Stimulated activated CD8-positive, alpha-beta memory T cell treated with anti-CD3 and anti-CD28 coated beads, Interleukin-15, amount 100 ng/mL, for 48 hours (primary cell): ENCODE measurements around the gene SDCBP2.
A peak's percentile ranks its signal among the peaks of the same experiment; 100 is the strongest.

Experiments
- DNase-seq, 2 donors: peaks; one replicate each; pipeline ENCODE4 v3.0.0-alpha.2; 2020; ENCODE audit warnings: low read depth in 2 of 2

Gene SDCBP2

GRCh38 chr20:1331101-1331500 is 2.2 kb upstream of the SDCBP2 start:
- DNase-seq: no peak

GRCh38 chr20:1330075-1330830 is 1.3 kb upstream of the SDCBP2 start:
- no peak for DNase-seq

DNA sequence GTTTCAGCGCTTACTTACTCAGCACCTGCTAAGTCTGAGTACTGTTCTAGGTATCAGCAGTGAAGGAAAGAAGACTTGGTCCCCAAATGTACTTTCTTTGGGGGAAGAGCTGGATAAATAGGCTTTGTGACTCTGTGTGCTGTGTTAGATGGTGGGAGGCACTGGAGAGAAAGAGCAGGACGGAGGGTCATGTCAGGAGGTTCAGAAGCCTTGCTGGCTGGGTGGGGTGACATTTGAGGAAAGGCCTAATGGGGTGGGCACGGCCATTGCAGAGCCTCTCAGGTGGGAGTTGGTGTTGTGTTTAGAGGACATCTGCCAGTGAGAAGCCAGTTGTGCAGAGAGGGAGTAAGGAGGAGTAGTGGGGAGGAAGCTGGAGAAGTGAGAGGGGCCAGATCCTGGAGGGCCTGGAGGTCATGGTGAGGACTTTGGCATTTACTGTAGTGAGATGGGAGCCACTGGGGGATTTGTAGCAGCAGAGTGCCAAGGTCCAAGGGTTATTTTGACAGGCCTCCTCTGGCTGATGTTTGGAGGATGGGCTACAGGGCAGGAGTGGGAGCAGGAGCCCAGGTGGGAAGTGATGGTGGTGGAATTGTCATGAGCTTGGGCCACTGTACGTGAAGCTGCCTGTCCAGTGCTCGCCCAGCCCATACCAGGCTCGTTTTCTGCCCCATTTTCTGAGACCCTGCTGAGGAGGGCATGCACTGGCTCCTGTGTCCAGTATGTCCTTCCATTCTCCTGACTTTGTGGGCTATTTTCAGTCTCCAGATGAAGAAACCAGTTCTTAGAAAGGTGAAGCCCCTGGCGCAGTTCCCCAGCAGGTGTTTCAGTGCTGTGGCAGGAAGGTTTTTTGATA is 886 bp downstream of the SDCBP2 start:
- no peak for DNase-seq

DNA sequence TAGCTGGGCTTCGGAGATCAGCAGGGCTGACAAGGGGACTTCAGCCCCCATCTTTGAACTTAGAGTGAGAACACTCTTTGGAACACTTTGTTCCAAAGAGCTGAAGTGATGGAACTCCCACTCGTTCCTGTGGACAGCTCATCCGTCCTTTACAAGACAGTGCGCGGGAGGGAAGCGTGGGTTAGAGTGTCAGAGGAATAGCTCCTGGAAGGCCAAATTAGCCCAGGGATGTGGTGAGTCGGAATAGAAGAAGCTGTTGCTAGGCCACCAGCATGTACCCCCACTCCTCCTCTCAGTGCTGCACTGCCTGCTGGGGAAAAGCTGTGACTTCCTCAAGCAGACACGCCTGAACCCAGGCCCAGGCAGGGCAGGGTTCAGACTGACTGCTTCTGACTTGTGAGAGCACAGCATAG is 1.7 kb downstream of the SDCBP2 start:
- DNase-seq: no peak

- DNase-seq: no peak
Measured at GRCh38 chr20:1326031-1326930, 2.7 kb downstream of the SDCBP2 start.

DNA sequence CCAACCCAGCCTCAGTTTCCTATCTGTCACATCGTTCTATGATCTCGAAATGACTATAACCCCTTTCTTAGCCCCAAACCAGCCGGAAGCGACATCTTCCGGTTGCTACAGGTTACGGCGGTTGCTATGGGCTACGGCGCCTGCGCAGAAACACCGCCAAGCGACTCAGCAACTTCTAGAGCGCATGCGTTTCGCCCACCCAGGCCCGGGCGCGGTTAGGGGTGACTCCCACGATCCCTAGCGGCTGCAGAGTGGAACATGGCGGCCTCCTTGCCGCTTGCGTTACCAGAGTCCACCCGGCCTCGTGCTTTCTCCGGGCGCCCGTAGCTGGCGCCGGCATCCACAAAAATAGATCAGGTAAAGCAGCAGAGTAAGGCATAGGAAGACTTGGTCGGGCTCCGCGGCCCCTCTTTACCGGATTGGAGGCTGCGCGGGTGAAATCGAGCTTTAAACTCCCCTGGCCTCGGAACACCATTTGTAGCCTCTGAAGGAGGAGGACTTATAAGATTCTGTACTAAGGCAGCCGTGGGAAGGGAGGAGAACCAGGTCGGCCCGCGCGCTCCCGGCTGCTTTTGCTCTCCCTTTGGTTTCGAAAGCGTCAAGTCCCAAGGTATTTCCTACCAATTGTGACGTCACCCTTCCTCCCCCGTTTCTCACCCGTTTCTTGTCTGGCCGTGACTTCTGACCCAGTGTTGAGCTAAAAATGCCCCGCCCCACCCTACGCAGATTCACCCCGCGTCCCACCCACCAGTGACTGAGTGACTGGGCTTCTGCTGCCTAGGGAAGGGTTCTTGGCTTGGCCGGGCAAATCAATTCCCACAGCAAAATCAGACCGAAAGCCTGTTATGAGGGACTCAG is 3.5 kb downstream of the SDCBP2 start:
- peak; percentile 97 to 98 for DNase-seq

DNA sequence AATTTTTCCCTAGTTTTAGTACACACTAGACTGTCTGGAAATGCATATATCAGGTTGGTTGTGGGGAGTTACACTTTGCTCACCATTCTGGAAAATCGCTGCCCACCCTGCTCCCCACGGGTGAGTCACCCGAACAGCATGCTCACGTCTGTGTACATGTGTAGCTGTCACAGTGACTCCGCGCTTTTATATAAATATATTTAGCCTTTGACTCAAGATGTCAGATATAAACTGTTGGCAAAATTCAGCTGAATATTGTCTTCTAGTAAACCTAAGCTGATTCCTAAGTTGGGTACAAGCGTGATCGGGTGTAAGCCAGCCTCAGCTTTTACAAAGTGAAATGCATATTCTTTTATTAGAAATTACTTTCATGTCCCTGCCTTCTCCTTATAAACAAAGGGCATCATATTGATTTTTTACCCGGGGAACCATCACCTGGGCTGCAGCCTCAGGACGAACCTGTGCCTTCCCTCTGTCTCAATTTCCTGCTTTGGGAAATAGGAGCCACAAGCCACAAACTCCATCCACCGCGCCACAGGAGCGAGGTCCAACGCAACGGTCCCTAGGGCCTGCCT is 4.3 kb downstream of the SDCBP2 start:
- peak in 1 of 2 donors; percentile 31 for DNase-seq

GRCh38 chr20:1323830-1324597 is 4.9 kb downstream of the SDCBP2 start:
- DNase-seq: no peak

DNA sequence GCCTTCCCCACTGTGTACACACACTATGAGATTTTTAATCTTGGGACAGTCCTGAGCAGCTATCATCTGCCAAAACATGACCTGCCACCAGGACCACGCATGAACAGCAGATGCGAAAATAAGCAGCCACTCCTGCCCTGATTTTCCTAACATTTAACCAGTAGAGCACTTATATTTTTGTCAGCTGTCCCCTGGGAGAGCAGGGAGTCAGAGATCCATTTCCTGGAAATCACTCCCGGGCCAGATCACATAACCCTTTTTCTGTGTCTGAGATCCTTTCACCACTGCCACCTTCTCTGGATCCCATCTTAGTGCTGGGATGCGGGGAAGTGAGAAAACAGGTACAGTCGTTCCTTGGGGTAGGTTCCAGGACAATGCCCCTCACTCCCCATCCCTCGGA is 5.7 kb downstream of the SDCBP2 start:
- DNase-seq: no peak

- no peak for DNase-seq
Measured at GRCh38 chr20:1322511-1323245, 6.3 kb downstream of the SDCBP2 start.

DNA sequence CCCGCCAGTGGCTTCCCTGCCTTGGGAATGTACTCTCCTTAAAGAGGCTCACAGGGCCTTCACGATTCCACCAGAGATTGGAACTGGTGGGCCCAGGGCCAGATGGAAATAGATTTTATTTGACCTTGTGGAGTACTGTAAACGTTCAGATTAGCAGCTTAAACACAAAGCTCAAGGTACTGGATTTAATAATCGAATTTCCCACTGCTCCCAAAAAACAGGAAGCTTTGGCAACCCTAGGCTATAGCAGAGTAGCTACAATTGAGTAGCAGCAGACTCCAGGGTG is 7.3 kb downstream of the SDCBP2 start:
- DNase-seq: no peak

DNA sequence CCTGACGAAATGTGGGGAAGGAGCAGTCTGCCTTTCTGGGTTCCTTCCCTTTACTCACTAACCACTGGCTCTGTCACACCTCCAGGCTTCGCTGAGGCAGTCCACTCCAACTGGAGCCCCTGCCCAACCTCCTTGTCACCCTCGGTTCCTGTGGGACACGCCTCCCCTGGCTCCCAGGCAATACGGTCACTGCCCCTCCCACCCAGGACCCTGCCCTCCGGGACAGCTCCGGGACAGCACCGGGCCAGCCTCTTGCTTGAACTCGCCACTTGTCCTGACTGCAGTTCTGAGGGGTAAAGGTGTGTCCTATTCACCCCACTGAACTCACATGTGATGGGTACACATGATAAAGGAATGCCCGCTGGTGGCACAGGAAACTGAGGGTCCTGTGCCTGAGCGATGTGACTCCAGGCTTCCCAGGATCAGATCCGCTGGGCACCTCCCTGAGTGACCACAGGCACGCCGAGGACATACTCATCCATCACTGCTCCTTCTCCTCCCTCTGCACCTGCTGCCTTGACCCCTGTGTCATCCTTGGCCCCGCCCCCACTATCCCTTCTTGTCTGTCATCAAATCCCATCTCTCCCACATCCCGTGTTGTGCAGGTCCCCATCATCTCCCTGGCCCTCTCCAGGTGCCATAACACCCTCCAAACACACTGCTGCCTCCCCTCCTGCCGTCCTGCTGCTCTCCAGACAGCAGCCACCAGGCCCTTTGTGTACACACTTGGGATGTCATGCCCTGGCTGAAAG is 7.9 kb downstream of the SDCBP2 start:
- DNase-seq: no peak

DNA sequence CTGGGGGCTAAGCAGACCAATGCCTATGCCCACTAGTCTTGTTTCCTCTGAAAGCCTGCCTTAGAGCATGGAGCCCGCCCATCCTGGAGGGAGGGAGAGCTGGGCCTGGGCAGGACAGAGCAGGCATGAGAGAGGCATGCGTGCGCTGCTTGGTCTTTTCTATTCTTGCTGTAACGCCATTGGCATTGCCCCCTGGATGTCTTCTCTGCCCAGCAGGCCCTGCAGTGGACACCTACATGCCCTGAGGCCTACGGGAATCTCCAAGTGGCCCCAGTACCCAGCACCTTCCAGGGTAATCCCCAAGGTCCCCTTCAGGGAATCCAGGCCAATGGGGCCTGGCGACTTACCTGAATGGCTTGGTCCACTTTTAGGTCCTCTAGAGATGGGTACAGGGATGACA is 8.9 kb downstream of the SDCBP2 start:
- no peak for DNase-seq

GRCh38 chr20:1319462-1319861 is 9.5 kb downstream of the SDCBP2 start:
- DNase-seq: no peak

DNA sequence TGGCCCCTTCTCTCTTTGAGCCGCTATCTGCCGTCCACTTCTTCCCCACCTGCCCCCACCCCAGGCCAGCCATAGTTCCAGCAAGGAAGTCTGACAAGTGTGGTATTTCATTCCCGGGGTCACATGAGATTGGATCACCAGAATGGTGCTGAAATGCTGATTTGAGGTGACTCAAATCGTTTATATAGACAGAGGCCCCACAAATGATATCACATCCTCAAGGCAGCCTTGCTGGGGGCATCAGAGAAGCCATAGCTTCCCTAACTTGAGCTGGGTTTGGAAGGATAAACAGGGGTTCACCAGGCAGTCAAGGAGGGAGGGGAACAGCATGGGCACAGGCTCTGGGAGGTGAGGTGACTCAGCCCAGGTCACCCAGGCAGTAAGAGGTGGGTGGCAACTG is 9.9 kb downstream of the SDCBP2 start:
- no peak for DNase-seq

DNA sequence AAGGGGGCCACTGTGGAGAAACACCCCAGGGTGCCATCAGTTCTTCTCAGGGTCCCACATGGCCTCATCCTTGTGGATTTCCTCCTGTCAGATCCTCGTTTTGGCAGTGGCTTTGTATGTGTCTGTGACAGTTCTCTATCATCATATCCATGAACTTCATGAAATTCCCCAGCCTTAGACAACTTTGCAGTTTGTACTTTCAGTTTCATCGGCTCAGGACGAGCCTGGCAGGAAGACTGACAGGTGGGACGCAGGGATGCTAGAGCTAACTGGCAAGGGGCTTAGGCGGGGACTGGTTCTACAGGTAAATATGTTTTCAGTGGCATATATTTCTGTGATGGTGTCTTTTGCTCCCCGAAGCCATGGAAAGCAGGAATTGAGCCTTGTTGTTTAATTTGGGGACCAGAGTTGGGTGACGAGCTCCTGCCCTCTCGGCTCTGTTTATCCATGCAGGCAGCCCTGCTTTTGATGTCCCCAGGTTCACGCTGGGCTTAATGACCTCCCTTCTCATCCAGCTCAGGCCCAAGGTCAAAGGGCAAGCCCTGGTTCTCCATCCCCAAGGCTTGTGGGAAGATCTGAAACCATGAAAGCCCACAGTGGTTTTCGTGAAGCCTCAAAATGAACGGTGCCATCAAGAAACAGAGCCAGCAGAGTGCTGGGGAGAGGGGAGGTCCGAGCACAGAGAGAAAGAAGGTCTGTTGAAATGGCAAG is 11.2 kb downstream of the SDCBP2 start:
- no peak for DNase-seq

DNA sequence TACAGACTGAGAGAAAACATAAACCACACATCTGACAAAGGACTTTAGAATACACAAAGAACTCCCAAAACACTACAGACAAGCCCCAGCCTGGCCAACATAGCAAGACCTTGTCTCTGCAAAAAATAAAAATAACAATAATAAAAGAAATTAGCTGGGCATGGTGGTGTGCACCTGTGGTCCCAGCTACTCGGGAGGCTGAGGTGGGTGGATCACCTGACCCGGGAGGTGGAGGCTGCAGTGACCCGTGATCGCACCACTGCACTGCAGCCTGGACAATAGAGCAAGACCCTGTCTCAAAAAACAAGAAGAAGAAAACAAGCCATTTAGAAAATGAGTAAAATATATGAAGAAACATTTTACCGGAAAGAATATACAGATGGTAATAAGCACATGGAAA is 13.1 kb downstream of the SDCBP2 start:
- no peak for DNase-seq
